IMR-90 (cell line): ENCODE measurements around the gene PRUNE2. TPM values are rescaled to one million over a fixed set of nuclear protein-coding genes. Genes with fewer than 3 reads are reported as not detected.

ENCODE experiments used
- ATAC-seq: fragments of 200-7000 bp; cut with Tn5 transposase; 2 replicates; pipeline ENCODE4 v1.9.1; 2020; ENCODE audit warnings: low read depth, mild to moderate bottlenecking, moderate library complexity
- BruUV-seq: library from RNA; stranded (reverse); fragments of 400-500 nt; replicated peaks from 2 replicates; lab custom pipeline; 2021; lab: Mats Ljungman, UMichigan
- CTCF ChIA-PET: fragments of 300-600 bp; formaldehyde crosslinking; extraction: SDS; loops from one replicate; lab custom pipeline; 2021; ENCODE audit warnings: antibody characterized with exemption; lab: Yijun Ruan, JAX
- POLR2A ChIA-PET: fragments of 300-600 bp; sonication (Branson Sonifier 250); formaldehyde crosslinking; loops from one replicate; lab custom pipeline; 2022; ENCODE audit warnings: antibody characterized with exemption; ENCODE audit not compliant: unreplicated experiment; lab: Charles Lee
- DNase-seq: peaks from one replicate; pipeline ENCODE4 v3.0.0; 2013
- H2AFZ ChIP-seq: replicated peaks from 2 replicates; pipeline ENCODE3; 2013; ENCODE audit warnings: low read length, mild to moderate bottlenecking; ENCODE audit not compliant: poor library complexity
- H2AK5ac ChIP-seq: 2 replicates; pipeline ENCODE4 v1.6.1; 2013; ENCODE audit warnings: low read depth, low read length, inconsistent platforms
- H2AK9ac ChIP-seq: replicated peaks from 2 replicates; pipeline ENCODE3; 2013; ENCODE audit warnings: mild to moderate bottlenecking, low read depth, low read length, moderate library complexity; ENCODE audit not compliant: poor library complexity
- H2BK120ac ChIP-seq: 2 replicates; pipeline ENCODE4 v1.6.1; 2013; ENCODE audit warnings: low read depth, low read length, inconsistent platforms
- H2BK15ac ChIP-seq: 3 replicates; pipeline ENCODE4 v1.6.1; 2013; ENCODE audit warnings: low read depth, low read length, inconsistent platforms
- H2BK20ac ChIP-seq: 2 replicates; pipeline ENCODE4 v1.6.1; 2013; ENCODE audit warnings: low read depth, mild to moderate bottlenecking, inconsistent platforms, low read length, moderate library complexity
- H2BK5ac ChIP-seq: 2 replicates; pipeline ENCODE4 v1.6.1; 2013; ENCODE audit warnings: mild to moderate bottlenecking, low read depth, low read length, inconsistent platforms; ENCODE audit not compliant: poor library complexity, severe bottlenecking
- H3K14ac ChIP-seq: replicated peaks from 2 replicates; pipeline ENCODE4 v1.6.1; 2013; ENCODE audit warnings: low read depth, low read length, inconsistent platforms
- H3K18ac ChIP-seq: 2 replicates; pipeline ENCODE4 v1.6.1; 2013; ENCODE audit warnings: low read depth, low read length, control low read depth
- H3K23ac ChIP-seq: 2 replicates; pipeline ENCODE4 v1.6.1; 2013; ENCODE audit warnings: low read depth, low read length, inconsistent platforms
- H3K27ac ChIP-seq: 2 replicates; pipeline ENCODE4 v1.5.1; 2013; ENCODE audit warnings: mild to moderate bottlenecking, control low read depth, low read length; ENCODE audit not compliant: insufficient read depth
- H3K27me3 ChIP-seq: 2 replicates; pipeline ENCODE4 v1.6.1; 2013; ENCODE audit warnings: low read length; ENCODE audit not compliant: control insufficient read depth, insufficient read depth
- H3K36me3 ChIP-seq: 2 replicates; pipeline ENCODE4 v1.6.1; 2013; ENCODE audit warnings: low read length, mixed read lengths; ENCODE audit not compliant: control insufficient read depth, insufficient read depth
- H3K4ac ChIP-seq: 2 replicates; pipeline ENCODE4 v1.6.1; 2013; ENCODE audit warnings: low read depth, low read length, inconsistent platforms
- H3K4me1 ChIP-seq: 2 replicates; pipeline ENCODE4 v1.6.1; 2013; ENCODE audit warnings: low read length, mixed read lengths; ENCODE audit not compliant: control insufficient read depth, insufficient read depth
- H3K4me2 ChIP-seq: 2 replicates; pipeline ENCODE4 v1.6.1; 2013; ENCODE audit warnings: low read depth, mild to moderate bottlenecking, control low read depth, low read length, moderate library complexity
- H3K4me3 ChIP-seq: 2 replicates; pipeline ENCODE4 v1.5.1; 2013; ENCODE audit warnings: low read depth, mild to moderate bottlenecking, control low read depth, low read length, moderate library complexity; ENCODE audit not compliant: insufficient read depth
- H3K56ac ChIP-seq: 2 replicates; pipeline ENCODE4 v1.6.1; 2013; ENCODE audit warnings: low read length, inconsistent platforms; ENCODE audit not compliant: insufficient read depth; ENCODE audit errors: extremely low read depth
- H3K79me1 ChIP-seq, 2 experiments: 2 replicates each; pipeline ENCODE4 v1.6.1; 2013; ENCODE audit warnings: low read length in 2 of 2, inconsistent platforms in 1 of 2, low read depth in 1 of 2
- H3K9ac ChIP-seq: 2 replicates; pipeline ENCODE4 v1.6.1; 2013; ENCODE audit warnings: low read depth, low read length, control low read depth
- H3K9me1 ChIP-seq: 2 replicates; pipeline ENCODE4 v1.6.1; 2013; ENCODE audit warnings: low read length, inconsistent platforms; ENCODE audit not compliant: insufficient read depth
- H3K9me3 ChIP-seq: 2 replicates; pipeline ENCODE4 v1.6.1; 2013; ENCODE audit warnings: low read length; ENCODE audit not compliant: control insufficient read depth, insufficient read depth
- H4K20me1 ChIP-seq: 2 replicates; pipeline ENCODE4 v1.6.1; 2013; ENCODE audit warnings: low read length, inconsistent platforms; ENCODE audit not compliant: insufficient read depth
- H4K5ac ChIP-seq: 2 replicates; pipeline ENCODE4 v1.6.1; 2013; ENCODE audit warnings: mild to moderate bottlenecking, low read depth, low read length, control low read depth
- H4K8ac ChIP-seq, 2 experiments: 2 replicates each; pipeline ENCODE4 v1.6.1; 2013; ENCODE audit warnings: low read depth in 2 of 2, low read length in 2 of 2, control low read depth in 1 of 2, inconsistent platforms in 1 of 2
- H4K91ac ChIP-seq: 2 replicates; pipeline ENCODE4 v1.6.1; 2013; ENCODE audit warnings: low read depth, low read length, inconsistent platforms; ENCODE audit not compliant: insufficient read depth
- BHLHE40 ChIP-seq: fragments of 150-350 bp; IDR thresholded peaks from 2 replicates; pipeline ENCODE4 v1.6.1; 2016; ENCODE audit warnings: mild to moderate bottlenecking, low read depth, low read length
- CEBPB ChIP-seq: IDR thresholded peaks from 2 replicates; pipeline ENCODE4 v1.6.1; 2012; ENCODE audit warnings: low read depth, low read length, improper control_type of control experiment
- CTCF ChIP-seq: conservative IDR thresholded peaks from 2 replicates; pipeline ENCODE4 v1.5.1; 2012; ENCODE audit warnings: mild to moderate bottlenecking, low read depth, low read length, improper control_type of control experiment
- FOS ChIP-seq: fragments of 150-350 bp; IDR thresholded peaks from 2 replicates; pipeline ENCODE4 v1.6.1; 2016; ENCODE audit warnings: low read depth, low read length
- MAZ ChIP-seq: IDR thresholded peaks from 2 replicates; pipeline ENCODE4 v1.6.1; 2012; ENCODE audit warnings: low read depth, mild to moderate bottlenecking, low read length, improper control_type of control experiment, moderate library complexity, borderline replicate concordance
- MXI1 ChIP-seq: IDR thresholded peaks from 2 replicates; pipeline ENCODE4 v1.6.1; 2012; ENCODE audit warnings: low read depth, mild to moderate bottlenecking, low read length, moderate library complexity, borderline replicate concordance
- NFE2L2 ChIP-seq: fragments of 150-350 bp; IDR thresholded peaks from 2 replicates; pipeline ENCODE4 v1.6.1; 2016; ENCODE audit warnings: low read depth, mild to moderate bottlenecking, low read length
- POLR2A ChIP-seq: IDR thresholded peaks from 2 replicates; pipeline ENCODE4 v1.6.1; 2012; ENCODE audit warnings: mild to moderate bottlenecking, low read depth, low read length
- RAD21 ChIP-seq: IDR thresholded peaks from 2 replicates; pipeline ENCODE4 v1.6.1; 2012; ENCODE audit warnings: low read length, improper control_type of control experiment
- RCOR1 ChIP-seq: IDR thresholded peaks from 2 replicates; pipeline ENCODE4 v1.6.1; 2012; ENCODE audit warnings: mild to moderate bottlenecking, low read length, improper control_type of control experiment; ENCODE audit not compliant: insufficient replicate concordance
- RFX5 ChIP-seq: IDR thresholded peaks from 2 replicates; pipeline ENCODE4 v1.8.0; 2012; ENCODE audit warnings: low read depth, mild to moderate bottlenecking, low read length, moderate library complexity
- SMC3 ChIP-seq: fragments of 150-350 bp; IDR thresholded peaks from 2 replicates; pipeline ENCODE4 v1.6.1; 2016; ENCODE audit warnings: low read depth, mild to moderate bottlenecking, antibody characterized with exemption, low read length, moderate library complexity
- USF2 ChIP-seq: fragments of 150-350 bp; IDR thresholded peaks from 2 replicates; pipeline ENCODE4 v1.6.1; 2017; ENCODE audit warnings: mild to moderate bottlenecking, antibody characterized with exemption, low read length, low read depth
- WGBS, 2 experiments: methylation state at CpG; one replicate each; pipeline versions ENCODE4 v1.1.5 to v1.1.7; 2013; ENCODE audit warnings: missing lambda C conversion rate in 2 of 2; ENCODE audit not compliant: insufficient read length in 1 of 2; ENCODE audit errors: extremely low coverage in 2 of 2; 5-methylcytosine and 5-hydroxymethylcytosine counted together
- dilution Hi-C: fragments of 300-500 bp; cut with HindIII; formaldehyde crosslinking; loops from one replicate; pipeline ENCODE4 v1.14.3; 2018; ENCODE audit warnings: low sequenced_read_pairs; ENCODE audit not compliant: unreplicated experiment
- in situ Hi-C: fragments of 300-500 bp; cut with MboI; formaldehyde crosslinking; loops from 3 replicates; pipeline ENCODE4 v1.14.3; 2019; ENCODE audit warnings: low sequenced_read_pairs, inconsistent platforms, mixed read lengths
- intact Hi-C: fragments of 100-400 bp; cut with micrococcal nuclease; formaldehyde crosslinking; loops from 2 replicates; pipeline ENCODE4 v1.10.0; 2022
- polyA plus RNA-seq, 3 experiments: library from polyadenylated mRNA; depleted of rRNA; stranded (reverse); fragments of >200 nt; gene quantifications; 2 replicates each; pipeline ENCODE4 v1.2.3, GENCODE V29; 2012; ENCODE audit warnings: low replicate concordance in 1 of 3
- total RNA-seq: library from RNA; depleted of rRNA; stranded (reverse); fragments of >200 nt; gene quantifications from 2 replicates; pipeline ENCODE4 v1.2.3, GENCODE V29; 2012
- TF ChIP-seq, protein P1 (sequence below): fragments of 150-350 bp; IDR thresholded peaks from 2 replicates; pipeline ENCODE4 v1.6.1; 2016; ENCODE audit warnings: low read depth, mild to moderate bottlenecking, low read length, moderate library complexity, borderline replicate concordance

The PRUNE2 gene
- total and polyA plus RNA-seq, 2 of the 4 experiments (the other 2 are of a cell fraction), result 0.70 to 1.6 TPM

- H2BK20ac ChIP-seq, result no peak overlapping the region
- no peak overlapping the region for H2BK15ac ChIP-seq
- no peak overlapping the region for H4K5ac ChIP-seq
- POLR2A ChIA-PET, result no interaction called here
- no peak overlapping the region for H2AK5ac ChIP-seq
- H2BK5ac ChIP-seq, result no peak overlapping the region
- CTCF ChIA-PET, result no interaction called here
- H3K27me3 ChIP-seq, result peaks cover 20% of the 10 kb centered on the region
- H4K91ac ChIP-seq, result no peak overlapping the region
- no peak overlapping the region for H3K4me2 ChIP-seq
- no peaks in the 10 kb centered on the region for H3K36me3 ChIP-seq
- no peak overlapping the region for H2AK9ac ChIP-seq
- intact Hi-C loops (no loop called here), dilution Hi-C loops (no loop called here), in situ Hi-C loops (no loop called here)
- ATAC-seq (no peak), DNase-seq (no peak)
- no peak overlapping the region for H3K14ac ChIP-seq
- H4K20me1 ChIP-seq, result no peaks in the 10 kb centered on the region
- no peaks in the 10 kb centered on the region for H3K79me1 ChIP-seq
- H3K9me1 ChIP-seq, result no peaks in the 10 kb centered on the region
- H3K4me3 ChIP-seq, result no peak overlapping the region
- H4K8ac ChIP-seq, result no peak overlapping the region
- H3K23ac ChIP-seq, result no peak overlapping the region
- H3K9ac ChIP-seq, result no peak overlapping the region
- H2BK120ac ChIP-seq, result no peak overlapping the region
- H3K4ac ChIP-seq, result no peak overlapping the region
- no peak overlapping the region for H3K56ac ChIP-seq
- no CpG with 5 or more reads among the region's 4 CpGs for WGBS, 2 experiments
- no peaks in the 10 kb centered on the region for H3K9me3 ChIP-seq
- BruUV-seq, result no TSS peak
- no peak for TF ChIP-seq SMC3
- TF ChIP-seq MAZ, result no peak
- no peak for TF ChIP-seq RFX5
- TF ChIP-seq USF2, result no peak
- no peak for TF ChIP-seq CEBPB
- no peak for TF ChIP-seq POLR2A
- TF ChIP-seq RCOR1, result no peak
- TF ChIP-seq NFE2L2, result no peak
- TF ChIP-seq, protein P1, sequence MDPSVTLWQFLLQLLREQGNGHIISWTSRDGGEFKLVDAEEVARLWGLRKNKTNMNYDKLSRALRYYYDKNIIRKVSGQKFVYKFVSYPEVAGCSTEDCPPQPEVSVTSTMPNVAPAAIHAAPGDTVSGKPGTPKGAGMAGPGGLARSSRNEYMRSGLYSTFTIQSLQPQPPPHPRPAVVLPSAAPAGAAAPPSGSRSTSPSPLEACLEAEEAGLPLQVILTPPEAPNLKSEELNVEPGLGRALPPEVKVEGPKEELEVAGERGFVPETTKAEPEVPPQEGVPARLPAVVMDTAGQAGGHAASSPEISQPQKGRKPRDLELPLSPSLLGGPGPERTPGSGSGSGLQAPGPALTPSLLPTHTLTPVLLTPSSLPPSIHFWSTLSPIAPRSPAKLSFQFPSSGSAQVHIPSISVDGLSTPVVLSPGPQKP, result no peak
- no peak for TF ChIP-seq CTCF
- no peak for TF ChIP-seq RAD21
- no peak for TF ChIP-seq MXI1
- no peak for TF ChIP-seq BHLHE40
- no peak for TF ChIP-seq FOS
- H3K27ac ChIP-seq, result no peak overlapping the region
- no peak overlapping the region for H3K18ac ChIP-seq
- no peak overlapping the region for H2AFZ ChIP-seq
- H3K4me1 ChIP-seq, result no peaks in the 10 kb centered on the region
These were observed 11.4 kb upstream of the PRUNE2 start for GRCh38 chr9:76917299-76917698.
